Right kidney (tissue), 1 donor: ENCODE data around the gene TADA2B.
"Not testable (repeated sequence)": the region's sequence is repeated elsewhere in the genome, so short reads cannot be mapped to it uniquely, and the experiment has no call there.

ENCODE experiments used
- DNase-seq: peaks from one replicate; pipeline ENCODE4 v3.0.0-alpha.2; 2016

TADA2B gene

GRCh38 chr4:7058792-7059191 lies 15.6 kb downstream of the TADA2B start:
- no peak for DNase-seq

- DNase-seq, result no peak
These were observed 16.5 kb downstream of the TADA2B start for GRCh38 chr4:7059662-7060061.

DNA sequence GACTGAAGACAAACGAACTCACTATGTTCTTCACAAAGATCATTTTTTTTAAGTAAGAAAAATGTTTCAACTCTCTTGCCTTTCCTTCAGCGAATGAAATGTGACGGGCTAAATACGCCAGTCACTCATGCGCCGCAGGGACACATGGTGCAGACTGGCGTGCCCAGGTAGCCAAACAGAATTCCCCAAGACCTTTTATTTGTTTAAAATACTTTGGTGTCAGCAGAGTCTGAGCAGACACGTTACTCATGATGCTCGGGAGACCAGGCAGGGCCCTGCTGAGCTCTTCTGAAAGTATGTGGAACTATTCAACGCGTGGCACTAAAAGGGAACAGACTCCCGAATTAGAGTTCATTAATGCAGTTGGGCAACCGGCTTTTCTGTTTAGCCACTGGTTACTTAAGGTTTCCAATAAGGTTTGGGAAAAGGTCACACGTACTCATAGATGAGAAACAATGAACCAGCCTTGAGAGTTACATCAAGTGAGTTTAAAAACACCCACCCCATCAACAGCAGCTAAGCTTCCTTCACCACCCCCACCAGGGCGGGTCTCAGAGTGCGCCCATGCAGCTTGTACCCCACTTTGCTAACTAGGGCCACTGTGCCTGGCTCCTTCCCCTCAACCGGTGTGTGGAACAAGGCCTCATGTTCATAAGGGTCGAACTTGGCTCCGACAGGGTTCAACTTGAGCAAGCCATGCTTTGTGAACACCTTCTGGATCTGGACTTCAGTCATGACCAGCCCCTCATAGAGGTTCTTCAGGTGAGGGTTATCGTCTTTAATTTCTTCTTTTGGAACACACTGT lies 17.4 kb downstream of the TADA2B start:
- DNase-seq, result no peak

- DNase-seq, result no peak
These were observed 18.6 kb downstream of the TADA2B start for GRCh38 chr4:7061815-7062214.

DNA sequence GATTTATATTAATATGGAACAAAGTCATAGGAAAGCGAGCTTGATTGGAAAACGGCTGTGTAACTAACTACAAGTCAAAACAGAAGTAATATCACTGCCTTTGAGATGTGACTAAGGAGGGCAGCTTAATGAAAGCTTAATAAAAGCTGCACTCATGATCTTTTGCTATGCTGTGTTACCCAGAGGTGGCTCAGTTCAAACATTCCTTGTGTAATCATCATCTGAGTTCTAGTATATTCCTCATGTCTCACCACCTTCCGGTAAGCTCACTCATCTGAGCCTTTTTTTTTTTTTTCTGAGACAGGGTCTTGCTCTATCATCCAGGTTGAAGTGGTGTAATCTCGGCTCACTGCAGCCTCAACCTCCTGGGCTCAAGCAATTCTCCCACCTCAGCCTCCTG lies 19.6 kb downstream of the TADA2B start:
- DNase-seq, result no peak

GRCh38 chr4:7063362-7063761 lies 20.2 kb downstream of the TADA2B start:
- DNase-seq, result no peak

DNA sequence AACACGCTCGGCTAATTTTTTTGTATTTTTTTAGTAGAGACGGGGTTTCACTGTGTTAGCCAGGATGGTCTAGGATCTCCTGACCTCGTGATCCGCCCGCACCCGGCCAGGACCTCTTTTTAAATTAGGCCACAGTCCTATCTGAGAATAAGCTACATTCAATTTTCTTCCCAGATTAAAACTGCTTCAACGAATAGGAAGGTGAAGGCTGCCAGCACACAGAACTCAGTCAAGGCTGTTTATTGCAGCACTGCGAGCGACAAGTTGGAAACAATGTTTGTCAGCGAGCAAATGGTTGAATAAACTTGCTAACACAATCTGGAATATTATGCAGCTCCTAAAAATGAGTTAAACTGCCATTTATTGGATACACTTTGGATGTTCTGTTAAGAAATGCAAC lies 22.8 kb downstream of the TADA2B start:
- DNase-seq, result no peak

- no peak for DNase-seq
These were observed 23.3 kb downstream of the TADA2B start for GRCh38 chr4:7066493-7066892.

DNA sequence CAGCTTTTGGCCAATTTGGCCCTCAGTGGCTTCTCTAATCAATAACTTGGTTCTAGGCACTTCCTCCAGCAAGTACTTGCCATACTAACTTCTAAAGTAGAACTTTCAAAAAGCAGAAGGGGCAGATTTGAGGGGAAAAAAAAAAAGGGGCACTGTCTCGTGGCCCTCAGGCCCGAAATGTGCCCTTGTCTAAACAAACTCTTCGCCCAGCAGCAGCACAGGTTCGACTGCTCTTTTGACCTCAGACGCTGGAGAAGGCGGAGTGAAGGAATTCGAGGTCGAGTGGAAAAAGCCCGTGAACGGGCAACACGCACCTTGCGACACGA lies 23.9 kb downstream of the TADA2B start:
- DNase-seq, result no peak

GRCh38 chr4:7067452-7068278 lies 24.5 kb downstream of the TADA2B start, which contains the start of gene GRPEL1:
Gene GRPEL1, minus strand, starts transcription at chr4:7068064. Its CDS starts 32 bp downstream, at chr4:7068032.
- DNase-seq, result peak; percentile 96

- DNase-seq, result no peak
These were observed 25.2 kb downstream of the TADA2B start for GRCh38 chr4:7068279-7068842.

DNA sequence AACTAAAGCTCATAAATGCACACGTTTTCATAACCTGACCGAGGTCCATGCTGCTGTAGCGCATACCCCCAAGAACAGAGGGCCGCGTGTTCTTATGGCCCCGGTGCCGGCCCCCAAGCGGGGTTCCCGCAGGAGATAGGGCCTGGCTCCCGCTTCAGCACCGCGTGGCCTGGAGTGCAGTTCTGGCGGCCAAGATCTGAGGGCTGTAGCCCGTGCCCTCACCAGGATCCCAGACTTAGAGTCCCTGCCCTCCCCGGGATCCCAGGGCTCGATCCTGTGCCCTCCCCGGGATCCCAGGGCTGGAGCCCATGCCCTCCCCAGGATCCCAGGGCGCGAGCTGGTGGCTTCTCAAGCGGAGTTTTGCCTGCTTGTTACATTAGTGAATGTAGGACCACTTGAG lies 25.7 kb downstream of the TADA2B start:
- no peak for DNase-seq

- DNase-seq, result peak; percentile 55
These were observed 27.7 kb downstream of the TADA2B start for GRCh38 chr4:7070729-7071511.

DNA sequence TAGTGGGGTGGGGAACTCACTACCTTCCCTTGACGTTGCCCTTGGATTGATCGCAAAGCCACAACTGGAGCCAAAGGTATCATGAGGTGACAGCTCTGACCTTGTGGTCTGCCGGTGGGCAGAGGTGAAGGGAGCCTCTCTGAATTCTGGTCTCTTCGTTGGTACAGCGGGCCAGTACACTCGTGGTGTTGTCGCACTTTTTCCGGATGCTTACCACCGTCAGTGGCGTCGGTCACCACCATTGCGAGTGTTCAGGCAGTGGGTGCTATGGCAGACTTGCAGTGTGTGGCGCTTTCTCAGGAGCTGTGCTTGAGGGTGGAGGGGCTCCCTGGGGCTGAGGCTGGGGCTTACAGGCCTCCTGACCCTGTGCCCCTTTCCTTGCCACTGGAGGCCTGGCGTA lies 29.9 kb downstream of the TADA2B start:
- no peak for DNase-seq

- DNase-seq, result no peak
These were observed 30.6 kb downstream of the TADA2B start for GRCh38 chr4:7073526-7074390.

- no peak for DNase-seq
These were observed 31.3 kb downstream of the TADA2B start for GRCh38 chr4:7074426-7074825.

DNA sequence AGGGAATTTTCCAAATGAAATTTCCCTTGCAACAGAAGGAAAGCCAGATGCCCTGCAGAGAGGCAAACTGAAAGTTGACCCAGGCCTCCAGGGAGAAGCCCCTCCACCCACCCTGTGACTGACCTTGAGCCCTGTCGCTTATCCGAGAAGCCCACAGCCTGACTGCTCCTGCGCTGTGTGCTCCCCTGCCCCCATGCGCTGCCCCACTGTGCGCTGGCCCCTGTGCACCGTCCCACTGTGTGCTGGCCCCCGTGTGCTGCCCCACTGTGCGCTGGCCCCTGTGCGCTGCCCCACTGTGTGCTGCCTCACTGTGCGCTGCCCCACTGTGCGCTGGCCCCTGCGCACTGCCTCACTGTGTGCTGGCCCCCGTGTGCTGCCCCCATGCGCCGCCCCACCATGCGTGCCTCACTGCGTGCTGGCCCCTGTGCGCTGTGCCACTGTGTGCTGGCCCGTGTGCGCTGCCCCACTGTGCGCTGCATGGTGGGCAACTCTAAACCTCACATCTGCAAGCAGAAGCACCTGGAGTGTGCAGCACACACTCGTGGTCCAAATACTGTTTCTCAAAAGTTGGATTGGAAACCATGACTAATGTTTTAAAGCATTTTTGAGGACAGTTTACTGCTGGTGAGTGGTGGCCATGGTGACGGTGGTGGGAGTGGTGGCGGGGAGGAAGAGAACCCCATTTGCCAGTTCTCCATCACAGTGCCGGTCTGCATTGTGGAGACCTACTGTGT lies 33.0 kb downstream of the TADA2B start:
- no peak for DNase-seq

- no peak for DNase-seq
These were observed 33.5 kb downstream of the TADA2B start for GRCh38 chr4:7076696-7077082.

DNA sequence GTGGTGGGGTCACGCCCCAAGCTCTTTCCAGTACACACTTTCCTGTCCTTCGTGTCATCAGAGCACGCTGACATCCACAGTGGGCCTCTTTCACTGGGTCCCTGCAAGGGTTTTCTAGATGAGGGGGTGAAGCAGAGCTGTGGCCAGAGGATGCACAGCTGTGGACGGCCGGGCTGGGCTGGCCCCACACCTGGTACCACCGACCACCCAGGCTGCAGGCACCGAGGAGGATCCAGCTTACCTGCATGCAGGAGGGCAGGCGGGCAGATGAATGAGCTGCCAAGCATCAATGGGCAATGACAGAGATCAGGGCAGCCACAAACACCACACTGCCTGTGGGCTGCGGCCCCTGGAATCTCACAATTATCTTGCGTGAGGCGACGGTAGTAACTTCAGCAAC lies 34.2 kb downstream of the TADA2B start:
- no peak for DNase-seq

DNA sequence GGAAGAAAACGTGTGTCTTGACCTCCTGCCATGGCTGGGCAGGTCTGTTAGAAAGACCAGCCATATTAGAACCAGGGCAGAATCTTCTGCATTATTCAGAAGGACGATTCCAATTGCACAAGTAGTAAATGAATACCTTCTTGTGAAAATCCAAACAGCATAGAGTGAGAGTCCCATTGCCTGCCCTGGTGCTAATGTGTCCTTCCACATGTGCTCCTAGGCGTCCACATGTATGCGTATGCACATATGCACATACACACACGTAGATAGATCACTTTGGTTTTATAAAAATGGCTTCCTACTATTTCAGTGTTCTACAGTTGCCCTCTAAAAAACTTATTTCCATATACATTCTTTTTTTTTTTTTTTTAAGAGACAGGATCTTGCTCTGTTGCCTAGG lies 34.9 kb downstream of the TADA2B start:
- no peak for DNase-seq

DNA sequence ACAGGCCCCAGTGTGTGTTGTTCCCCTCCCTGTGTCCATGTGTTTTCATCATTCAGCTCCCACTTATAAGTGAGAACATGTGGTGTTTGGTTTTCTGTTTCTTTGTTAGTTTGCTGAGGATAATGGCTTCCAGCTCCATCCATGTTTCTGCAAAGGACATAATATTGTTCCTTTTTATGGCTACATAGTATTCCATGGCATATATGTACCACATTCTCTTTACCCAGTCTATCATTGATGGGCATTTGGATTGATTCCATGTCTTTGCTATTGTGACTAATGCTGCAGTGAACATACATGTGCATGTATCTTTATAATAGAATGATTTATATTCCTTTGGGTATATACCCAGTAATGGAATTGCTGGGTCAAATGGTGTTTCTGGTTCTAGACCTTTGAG lies 36.3 kb downstream of the TADA2B start:
- not testable (repeated sequence) for DNase-seq
